Erythroblast (primary cell): ENCODE results near the gene MSLN.
"Not testable (repeated sequence)": the region's sequence is repeated elsewhere in the genome, so short reads cannot be mapped to it uniquely, and the experiment has no call there.

Source experiments
- DNase-seq, 2 experiments: peaks; one replicate each; lab custom pipeline; 2025; lab: John Stamatoyannopoulos, UW
- GATA1 ChIP-seq: IDR thresholded peaks from 2 replicates; pipeline ENCODE4 v1.6.1; 2011; ENCODE audit warnings: low read depth, mild to moderate bottlenecking, control low read depth, low read length, moderate library complexity
- POLR2A ChIP-seq: IDR thresholded peaks from 2 replicates; pipeline ENCODE4 v1.6.1; 2011; ENCODE audit warnings: mild to moderate bottlenecking, low read length

Gene MSLN

DNA sequence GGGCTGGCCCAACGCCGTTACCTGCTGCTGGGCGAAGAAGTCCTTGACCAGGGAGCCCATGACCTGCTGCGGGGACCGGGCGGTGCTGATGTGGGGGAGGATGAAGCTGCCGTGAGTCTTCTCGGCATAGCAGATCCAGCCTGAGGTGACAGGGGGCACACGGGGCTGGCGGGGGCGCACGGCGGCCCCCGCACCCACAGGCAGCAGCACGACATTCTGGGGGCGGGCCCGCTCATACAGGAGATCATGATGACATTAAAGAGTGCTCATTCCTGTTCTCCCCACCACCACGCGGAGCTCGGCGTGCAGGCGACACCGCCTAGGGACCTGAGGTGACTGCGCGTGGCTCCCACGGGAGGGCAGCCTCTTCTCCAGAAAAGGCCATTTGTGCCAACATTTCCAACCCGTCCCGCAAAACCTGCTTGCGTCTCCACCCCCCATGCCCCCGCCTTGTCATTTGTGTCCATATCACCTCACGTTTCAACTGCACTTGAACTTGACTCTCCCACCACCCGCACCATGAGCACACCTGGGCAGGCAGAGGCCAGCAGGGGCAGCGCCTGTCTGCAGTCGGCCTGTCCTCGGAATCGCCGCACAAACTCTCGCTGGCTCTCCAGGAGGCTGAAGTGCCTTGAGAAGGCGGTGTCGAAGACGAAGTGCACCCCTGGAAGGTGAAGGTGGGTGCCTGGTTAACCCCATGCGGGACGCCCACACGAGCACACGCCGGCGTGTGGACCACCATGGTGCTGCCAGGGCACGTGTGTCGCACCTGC lies 26.1 kb upstream of the MSLN start:
- DNase-seq: no peak
- no peak for TF ChIP-seq GATA1

GRCh38 chr16:734981-735881 lies 25.3 kb upstream of the MSLN start:
- no peak for TF ChIP-seq POLR2A
- no peak for DNase-seq

GRCh38 chr16:735982-736453 lies 24.5 kb upstream of the MSLN start:
- no peak for TF ChIP-seq POLR2A
- TF ChIP-seq GATA1: no peak
- DNase-seq: no peak

DNA sequence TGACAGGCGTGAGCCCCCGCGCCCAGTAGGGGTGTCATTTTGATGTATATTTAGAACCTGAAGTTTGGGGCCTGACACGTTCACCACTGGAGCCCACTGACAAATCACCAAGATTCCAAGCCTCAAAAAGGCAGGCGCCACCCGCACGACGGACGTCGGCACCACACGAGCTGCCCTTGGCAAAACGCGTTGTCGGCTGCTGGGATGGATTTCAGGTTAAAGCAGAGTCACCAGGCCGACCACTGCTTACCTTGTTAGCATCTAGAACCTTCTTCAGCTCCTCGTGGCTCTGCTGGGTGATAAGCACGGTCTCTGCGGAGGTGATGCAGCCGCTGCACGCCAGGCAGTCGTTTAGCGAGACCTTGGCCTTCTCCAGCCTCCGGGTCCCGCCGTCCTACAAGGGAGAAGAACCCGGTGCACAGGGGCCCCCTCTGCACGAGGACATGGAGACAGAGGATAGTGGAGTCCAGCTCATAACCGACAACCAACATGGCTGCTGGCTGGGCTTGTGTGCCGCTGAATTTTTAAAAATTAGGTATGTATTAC lies 23.5 kb upstream of the MSLN start:
- TF ChIP-seq POLR2A (no peak), GATA1 (no peak)
- no peak for DNase-seq

GRCh38 chr16:739560-740458 lies 20.7 kb upstream of the MSLN start:
- no peak for DNase-seq

GRCh38 chr16:740459-740763 lies 20.1 kb upstream of the MSLN start:
- DNase-seq: peak in 1 of 2 experiments; percentile 57
- no peak for TF ChIP-seq POLR2A
- TF ChIP-seq GATA1: no peak

More at GRCh38 chr16:739560-740458, 20.7 kb upstream of the MSLN start:
- no peak for TF ChIP-seq POLR2A
- TF ChIP-seq GATA1: no peak

DNA sequence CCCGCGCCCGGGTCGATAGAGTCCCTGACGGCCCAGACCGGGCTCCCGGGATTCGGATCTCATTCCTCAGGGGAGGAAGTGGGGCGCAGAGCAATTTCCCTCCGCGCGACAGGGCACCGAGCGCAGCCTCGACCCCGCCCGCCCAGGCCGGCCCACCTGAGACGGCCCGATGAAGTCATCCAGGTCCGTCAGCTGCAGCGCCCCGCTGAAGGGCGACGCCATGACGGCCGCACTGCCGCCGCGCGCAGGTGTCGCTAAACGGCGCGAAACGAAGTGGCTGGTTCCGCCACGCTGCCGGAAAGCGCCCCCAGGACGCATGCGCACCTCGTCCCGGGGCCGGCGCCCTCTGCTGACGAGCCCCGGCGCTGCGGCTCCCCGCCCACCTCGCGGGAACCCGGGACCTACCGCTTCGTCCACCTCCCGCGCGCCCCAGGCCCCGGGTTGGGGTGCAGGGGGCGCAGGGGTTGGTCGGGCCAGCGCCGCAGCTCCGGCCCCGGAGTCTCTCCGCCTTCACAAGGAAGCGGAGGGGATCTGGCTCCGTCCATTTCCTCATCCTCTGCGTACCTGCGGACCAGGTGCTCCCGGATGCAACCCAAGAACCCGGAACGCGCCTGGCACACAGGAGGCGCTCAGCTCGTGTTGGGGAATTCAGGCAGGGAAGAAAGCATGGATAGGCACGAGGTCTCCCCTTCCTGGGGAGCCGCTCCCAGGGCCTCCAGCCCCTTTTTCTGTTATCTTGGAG lies 19.6 kb upstream of the MSLN start, which contains the start of gene CIAO3:
Gene CIAO3 (minus strand): TSS at position 234 of the 742 bp plus-strand sequence. CDS start 12 bp downstream, at position 222.
- TF ChIP-seq GATA1 (no peak), POLR2A (peak; percentile 65)
- DNase-seq: peak; percentile 94 to 97

DNA sequence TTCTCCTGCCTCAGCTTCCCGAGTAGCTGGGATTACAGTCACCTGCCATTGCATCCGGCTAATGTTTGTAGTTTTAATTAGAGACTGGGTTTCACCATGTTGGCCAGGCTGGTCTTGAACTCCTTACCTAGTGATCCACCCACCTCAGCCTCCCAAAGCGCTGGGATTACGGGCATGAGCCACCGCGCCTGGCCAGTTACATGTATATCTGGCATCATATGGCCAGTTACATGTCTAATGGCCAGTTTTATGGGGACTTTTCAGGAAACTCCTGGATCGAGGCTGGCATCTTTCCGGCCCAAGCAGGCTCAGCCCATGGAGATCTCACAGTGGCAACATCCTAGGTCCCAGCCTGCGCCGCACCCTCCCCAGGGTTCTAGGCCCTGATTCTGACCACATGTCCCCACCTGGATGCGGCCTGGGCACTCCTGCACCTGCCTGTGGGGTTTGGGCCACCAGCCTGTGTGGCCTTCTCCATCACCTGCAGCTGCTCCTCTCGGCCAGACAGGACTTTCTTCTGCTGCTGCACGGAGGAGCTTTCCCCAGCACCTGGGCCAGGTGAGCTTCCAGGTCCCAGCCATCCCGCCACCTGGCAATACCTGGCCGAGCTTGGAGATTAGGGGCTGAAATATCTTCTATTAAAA lies 18.4 kb upstream of the MSLN start:
- TF ChIP-seq GATA1: no peak
- TF ChIP-seq POLR2A: no peak
- no peak for DNase-seq

- DNase-seq: not testable (repeated sequence)
Measured at GRCh38 chr16:742894-743293, 17.6 kb upstream of the MSLN start.

GRCh38 chr16:743794-744500 lies 16.6 kb upstream of the MSLN start:
- TF ChIP-seq POLR2A (no peak), GATA1 (no peak)
- no peak for DNase-seq

DNA sequence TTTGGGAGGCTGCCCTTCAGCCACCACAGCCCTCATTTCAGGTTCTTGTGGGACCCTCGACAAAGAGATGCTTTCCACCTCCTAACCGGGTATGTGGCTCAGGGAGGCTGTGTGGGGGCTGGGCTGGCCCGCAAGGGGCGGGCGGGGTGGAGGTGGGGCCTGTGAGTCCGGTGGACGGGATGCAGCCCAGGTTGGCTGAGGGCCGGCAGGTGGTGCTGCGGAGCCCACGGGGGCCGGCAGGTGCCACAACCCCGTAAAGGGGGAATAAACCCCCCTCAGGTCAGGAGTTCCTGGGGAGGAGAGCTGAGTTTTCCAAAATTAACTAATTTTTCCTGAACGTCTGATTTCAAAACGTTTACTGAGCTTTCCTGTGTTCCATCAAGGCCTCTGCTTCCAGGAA lies 14.8 kb upstream of the MSLN start:
- DNase-seq: no peak

GRCh38 chr16:746637-747036 lies 13.9 kb upstream of the MSLN start:
- TF ChIP-seq GATA1: no peak
- TF ChIP-seq POLR2A: no peak
- no peak for DNase-seq

More for the DNA sequence above, 14.8 kb upstream of the MSLN start:
- no peak for TF ChIP-seq POLR2A
- TF ChIP-seq GATA1: no peak
